K562 (cell line): ENCODE data around the gene TOM1. TPM values are rescaled to one million over a fixed set of nuclear protein-coding genes. Genes with fewer than 3 reads are reported as not detected.

Source experiments
- ATAC-seq: fragments of 200-7000 bp; cut with Tn5 transposase; 3 replicates; pipeline ENCODE4 v1.9.1; 2020; ENCODE audit warnings: moderate library complexity
- BruUV-seq: library from RNA; stranded (reverse); fragments of 400-500 nt; replicated peaks from 2 replicates; lab custom pipeline; 2021; lab: Mats Ljungman, UMichigan
- CTCF ChIA-PET: fragments of 300-600 bp; formaldehyde crosslinking; extraction: SDS; loops from one replicate; lab custom pipeline; 2021; ENCODE audit warnings: low intra/inter-chr PET ratio; lab: Yijun Ruan, JAX
- POLR2A ChIA-PET: fragments of 300-600, 350-650 bp; sonication (Branson Sonifier 250); formaldehyde crosslinking; extraction: SDS; loops from one replicate; lab custom pipeline; 2021; ENCODE audit warnings: antibody characterized with exemption, inconsistent platforms; lab: Yijun Ruan, JAX
- DNase-seq, 4 experiments: peaks; one replicate each; pipeline versions ENCODE4 v3.0.0 to v3.0.0-alpha.2; 2011 to 2018; ENCODE audit warnings: low spot score in 3 of 4, mixed read lengths in 3 of 4; ENCODE audit errors: extremely low read depth in 1 of 4
- FAIRE-seq: peaks from 2 replicates; lab custom pipeline; 2011; peaks lifted over from hg19 to GRCh38; lab: Jason Lieb, UNC
- H2AFZ ChIP-seq: 2 replicates; pipeline ENCODE4 v1.6.0; 2011; ENCODE audit warnings: low read depth, low read length, control low read depth, inconsistent platforms
- H3K27ac ChIP-seq: fragments of 200-600 bp; 3 replicates; pipeline ENCODE4 v1.8.0; 2011; ENCODE audit warnings: low read depth, mild to moderate bottlenecking, control low read depth, inconsistent platforms, low read length, moderate library complexity, mixed read lengths; ENCODE audit errors: extremely low read depth
- H3K27me3 ChIP-seq, 2 experiments: fragments of 300-600 bp in 1 of 2; 2 replicates in 1 of 2; 3 replicates in 1 of 2; pipeline versions ENCODE4 v1.6.0 to v1.8.0; 2011; ENCODE audit warnings: inconsistent platforms in 2 of 2, low read length in 2 of 2, mild to moderate bottlenecking in 1 of 2, mixed read lengths in 1 of 2, moderate library complexity in 1 of 2; ENCODE audit not compliant: control insufficient read depth in 2 of 2, insufficient read depth in 2 of 2
- H3K36me3 ChIP-seq: fragments of 300-600 bp; 3 replicates; pipeline ENCODE4 v1.8.0; 2011; ENCODE audit warnings: mild to moderate bottlenecking, low read length, inconsistent platforms; ENCODE audit not compliant: control insufficient read depth, insufficient read depth
- H3K4me1 ChIP-seq, 2 experiments: fragments of 200-600 bp in 1 of 2; replicated peaks in 1 of 2; 2 replicates in 1 of 2; 3 replicates in 1 of 2; pipeline versions ENCODE4 v1.5.1 to v1.8.0; 2011; ENCODE audit warnings: inconsistent platforms in 2 of 2, low read length in 2 of 2, mild to moderate bottlenecking in 1 of 2, mixed read lengths in 1 of 2, moderate library complexity in 1 of 2; ENCODE audit not compliant: control insufficient read depth in 2 of 2, insufficient read depth in 2 of 2
- H3K4me2 ChIP-seq: 2 replicates; pipeline ENCODE4 v1.6.1; 2011; ENCODE audit warnings: low read length, control low read depth, inconsistent platforms, mixed read lengths; ENCODE audit not compliant: insufficient read depth
- H3K4me3 ChIP-seq: fragments of 200-600 bp; sonication (generic), shearing (Covaris generic); 2 replicates; pipeline ENCODE4 v1.5.1; 2016; ENCODE audit warnings: control low read depth, inconsistent platforms
- H3K79me2 ChIP-seq: fragments of 200-600 bp; 3 replicates; pipeline ENCODE4 v1.8.0; 2011; ENCODE audit warnings: low read length, inconsistent platforms; ENCODE audit not compliant: control insufficient read depth, insufficient read depth
- H3K9ac ChIP-seq, 2 experiments: 2 replicates each; pipeline versions ENCODE4 v1.6.0 to v1.6.1; 2011; ENCODE audit warnings: low read depth in 2 of 2, low read length in 2 of 2, control low read depth in 1 of 2, inconsistent platforms in 1 of 2, mild to moderate bottlenecking in 1 of 2, mixed read lengths in 1 of 2; ENCODE audit not compliant: insufficient read depth in 1 of 2
- H3K9me1 ChIP-seq: one replicate; pipeline ENCODE4 v1.6.0; 2011; ENCODE audit warnings: inconsistent platforms, mild to moderate bottlenecking, low read length, moderate library complexity; ENCODE audit not compliant: control insufficient read depth, insufficient read depth
- H3K9me3 ChIP-seq: replicated peaks from 2 replicates; pipeline ENCODE4 v1.5.1; 2011; ENCODE audit warnings: low read depth, low read length, inconsistent platforms; ENCODE audit not compliant: control insufficient read depth, insufficient read depth
- H4K20me1 ChIP-seq: replicated peaks from 2 replicates; pipeline ENCODE4 v1.6.1; 2011; ENCODE audit warnings: low read length, inconsistent platforms, mixed read lengths; ENCODE audit not compliant: control insufficient read depth, insufficient read depth
- BMI1 ChIP-seq: fragments of 150-350 bp; IDR thresholded peaks from 2 replicates; pipeline ENCODE4 v1.6.1; 2014; ENCODE audit warnings: low read length
- CEBPG ChIP-seq, 3 experiments: fragments of 200-800 bp in 1 of 3; sonication (Bioruptor generic) in 1 of 3; sonication (generic) in 1 of 3; formaldehyde crosslinking in 1 of 3; IDR thresholded peaks in 2 of 3; conservative IDR thresholded peaks in 1 of 3; 2 replicates each; pipeline versions ENCODE4 v1.6.1 to v1.8.0; 2016 to 2022; ENCODE audit warnings: missing compliant biosample characterization in 2 of 3, missing genetic modification characterization in 2 of 3, mild to moderate bottlenecking in 1 of 3, missing genetic modification reagents in 1 of 3
- CXXC5 ChIP-seq: fragments of 250-450 bp; sonication (Bioruptor Pico); IDR thresholded peaks from 2 replicates; pipeline ENCODE4 v1.8.0; 2022; ENCODE audit warnings: inconsistent platforms, mild to moderate bottlenecking, moderate library complexity
- E4F1 ChIP-seq: fragments of 250-450 bp; sonication (Bioruptor Pico); IDR thresholded peaks from 2 replicates; pipeline ENCODE4 v1.5.0; 2021; ENCODE audit warnings: mild to moderate bottlenecking, borderline replicate concordance
- FOXA1 ChIP-seq: fragments of 450-650 bp; IDR thresholded peaks from 2 replicates; pipeline ENCODE4 v1.6.1; 2016; ENCODE audit warnings: mild to moderate bottlenecking, borderline replicate concordance
- FOXP1 ChIP-seq: sonication (generic); formaldehyde crosslinking; IDR thresholded peaks from 2 replicates; pipeline ENCODE4 v1.8.0; 2022; ENCODE audit warnings: mild to moderate bottlenecking, missing genetic modification reagents
- HMGN3 ChIP-seq: IDR thresholded peaks from 2 replicates; pipeline ENCODE4 v1.6.1; 2011; ENCODE audit warnings: borderline replicate concordance, low read depth, mild to moderate bottlenecking, mixed read lengths, low read length; ENCODE audit not compliant: insufficient read length; ENCODE audit errors: extremely low read depth
- LARP7 ChIP-seq: fragments of 450-650 bp; IDR thresholded peaks from 2 replicates; pipeline ENCODE4 v1.6.1; 2016
- NFE2 ChIP-seq: IDR thresholded peaks from 2 replicates; pipeline ENCODE4 v1.6.1; 2014; ENCODE audit warnings: antibody characterized with exemption, low read depth
- NONO ChIP-seq, 2 experiments: fragments of 200-400 bp in 1 of 2; fragments of 450-650 bp in 1 of 2; formaldehyde crosslinking in 1 of 2; IDR thresholded peaks; 2 replicates each; pipeline ENCODE4 v1.6.1; 2017; ENCODE audit warnings: low read depth in 2 of 2, mild to moderate bottlenecking in 2 of 2, moderate library complexity in 2 of 2, low read length in 1 of 2
- POLR2AphosphoS5 ChIP-seq: IDR thresholded peaks from 2 replicates; pipeline ENCODE4 v1.6.1; 2011; ENCODE audit warnings: mild to moderate bottlenecking, low read depth, low read length, moderate library complexity; ENCODE audit not compliant: control insufficient read depth, insufficient read depth
- RAD51 ChIP-seq: fragments of 450-650 bp; IDR thresholded peaks from 2 replicates; pipeline ENCODE4 v1.7.1; 2016; ENCODE audit warnings: low read depth, mild to moderate bottlenecking, borderline replicate concordance
- RBM15 ChIP-seq: fragments of 200-400 bp; formaldehyde crosslinking; IDR thresholded peaks from 2 replicates; pipeline ENCODE4 v1.6.1; 2018; ENCODE audit warnings: mild to moderate bottlenecking, low read length, moderate library complexity; ENCODE audit not compliant: insufficient read depth
- SNAPC5 ChIP-seq: fragments of 250-450 bp; sonication (Bioruptor Pico); IDR thresholded peaks from 2 replicates; pipeline ENCODE4 v1.8.0; 2021; ENCODE audit warnings: moderate library complexity, mild to moderate bottlenecking, inconsistent platforms
- SP2 ChIP-seq: IDR thresholded peaks from 2 replicates; pipeline ENCODE4 v1.6.1; 2011; ENCODE audit warnings: mild to moderate bottlenecking, low read depth, low read length, moderate library complexity; ENCODE audit not compliant: poor library complexity, severe bottlenecking; ENCODE audit errors: extremely low read depth
- TEAD4 ChIP-seq, 2 experiments: sonication (generic) in 1 of 2; formaldehyde crosslinking in 1 of 2; IDR thresholded peaks; 2 replicates each; pipeline versions ENCODE4 v1.6.1 to v1.8.0; 2012 to 2022; ENCODE audit warnings: borderline replicate concordance in 1 of 2, inconsistent platforms in 1 of 2, low read length in 1 of 2, mild to moderate bottlenecking in 1 of 2, missing genetic modification reagents in 1 of 2
- WGBS: fragments of 100-300 bp; shearing (Covaris generic); methylation state at CpG from one replicate; pipeline ENCODE4 v1.1.6; 2016; ENCODE audit warnings: low coverage, mixed read lengths; ENCODE audit not compliant: insufficient coverage; ENCODE audit errors: missing lambda C conversion rate; 5-methylcytosine and 5-hydroxymethylcytosine counted together
- in situ Hi-C: fragments of 300-500 bp; cut with MboI; formaldehyde crosslinking; loops from 4 replicates; pipeline ENCODE4 v1.15.0; 2018; ENCODE audit warnings: inconsistent platforms, mixed read lengths
- intact Hi-C: fragments of 100-400 bp; cut with micrococcal nuclease; formaldehyde crosslinking; loops from 2 replicates; pipeline ENCODE4 v1.14.2; 2022
- polyA plus RNA-seq, 8 experiments: library from polyadenylated mRNA; depleted of rRNA in 4 of 8; stranded (reverse) in 5 of 8; unstranded in 3 of 8; fragments of >200 nt; fragmentation: Nextera tagmentation in 2 of 8; fragmentation: Illumina TruSeq in 1 of 8; extraction: Ambion mirVana in 2 of 8; extraction: Trizol in 1 of 8; gene quantifications; 2 replicates each; pipeline versions ENCODE4 v1.2.1 to v1.2.3, GENCODE V29; 2011 to 2014; ENCODE audit warnings: inconsistent platforms in 1 of 8, missing spikeins in 1 of 8
- total RNA-seq, 7 experiments: library from RNA; depleted of rRNA in 6 of 7; stranded (reverse); fragments of >200 nt in 6 of 7; fragmentation: Illumina TruSeq in 2 of 7; extraction: Trizol in 2 of 7; gene quantifications; 2 replicates each; pipeline versions ENCODE4 v1.2.1 to v1.2.3, GENCODE V29; 2011 to 2021; ENCODE audit warnings: low replicate concordance in 1 of 7

Gene TOM1
- total and polyA plus RNA-seq, 9 of the 15 experiments (the other 6 are each of a cell fraction or from before 2014, with no cell fraction given) = 0.64 to 20.6 (median 12.0) TPM

DNA sequence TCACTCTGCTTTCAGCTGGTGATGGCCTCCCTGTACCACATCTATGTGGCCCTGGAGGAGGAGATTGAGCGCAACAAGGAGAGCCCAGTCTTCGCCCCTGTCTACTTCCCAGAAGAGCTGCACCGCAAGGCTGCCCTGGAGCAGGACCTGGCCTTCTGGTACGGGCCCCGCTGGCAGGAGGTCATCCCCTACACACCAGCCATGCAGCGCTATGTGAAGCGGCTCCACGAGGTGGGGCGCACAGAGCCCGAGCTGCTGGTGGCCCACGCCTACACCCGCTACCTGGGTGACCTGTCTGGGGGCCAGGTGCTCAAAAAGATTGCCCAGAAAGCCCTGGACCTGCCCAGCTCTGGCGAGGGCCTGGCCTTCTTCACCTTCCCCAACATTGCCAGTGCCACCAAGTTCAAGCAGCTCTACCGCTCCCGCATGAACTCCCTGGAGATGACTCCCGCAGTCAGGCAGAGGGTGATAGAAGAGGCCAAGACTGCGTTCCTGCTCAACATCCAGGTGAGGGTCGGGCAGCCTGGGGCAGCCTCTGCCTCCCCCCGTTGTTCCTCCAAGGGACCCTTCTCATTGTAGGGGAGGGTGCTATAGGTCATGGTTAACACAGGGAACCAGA, 87.1 kb downstream of the TOM1 start (continued):
- TF ChIP-seq E4F1 (CRISPR knock-in tag) = no peak

DNA sequence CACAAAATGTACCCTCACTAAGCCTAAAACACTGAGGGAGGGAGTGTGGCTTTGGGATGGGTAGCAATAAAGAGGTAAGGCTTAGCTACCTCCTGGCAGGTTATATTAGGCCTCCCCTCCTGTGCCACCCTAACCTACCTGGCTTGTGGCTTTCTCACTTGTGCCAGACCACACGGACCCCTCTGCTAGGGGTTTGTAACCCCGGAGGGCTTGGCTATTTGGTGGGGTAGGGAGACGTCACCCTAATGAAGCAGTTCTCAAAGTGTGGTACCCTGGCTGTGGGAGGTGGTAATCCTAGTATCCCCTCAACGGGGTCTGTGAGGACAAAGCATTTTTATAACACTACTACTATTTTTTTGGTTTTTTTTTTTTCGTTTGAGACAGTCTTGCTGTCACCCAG, 91.2 kb downstream of the TOM1 start:
- Histone ChIP-seq H3K9me1 (no peaks in the 10 kb centered on the region), H3K4me2 (no peak overlapping the region), H3K9ac (no peak overlapping the region), H3K4me3 (no peak overlapping the region), H3K79me2 (no peaks in the 10 kb centered on the region), H3K9me3 (no peaks in the 10 kb centered on the region), H3K36me3 (no peaks in the 10 kb centered on the region), H3K27ac (no peak overlapping the region), H4K20me1 (no peaks in the 10 kb centered on the region), H3K27me3 (no peaks in the 10 kb centered on the region), H2AFZ (no peak overlapping the region), H3K4me1 (peaks cover 7 to 9% of the 10 kb centered on the region in 2 experiments; a peak in 4 of 5 replicates)
- intact Hi-C loops (no loop called here), in situ Hi-C loops (no loop called here)
- POLR2A ChIA-PET = interaction anchor here (1.0 kb wide), 1 partner anchor 8 kb away, joined by 3 read pairs; no protein-coding TSS in a partner anchor
- CTCF ChIA-PET = no interaction called here
- ATAC-seq = no peak
- WGBS = 34% methylated on average over 5 of the region's 5 CpGs
- no peak for DNase-seq
- no peak for FAIRE-seq
- TF ChIP-seq FOXA1 (no peak), HMGN3 (no peak), SNAPC5 (no peak), CEBPG (CRISPR knock-in tag; IDR thresholded peaks at IDR 0.05) (no peak), CEBPG (tag; conservative IDR thresholded peaks at IDR 0.05 in 1 of 2, IDR thresholded peaks at IDR 0.05 in 1 of 2) (no peak), BMI1 (no peak), SP2 (no peak), TEAD4 (IDR thresholded peaks at IDR 0.05; ENCODE audit: low read length) (no peak), TEAD4 (CRISPR knock-in tag; IDR thresholded peaks at IDR 0.05; ENCODE audit: borderline replicate concordance) (no peak), FOXP1 (CRISPR knock-in tag) (no peak), RAD51 (no peak), RBM15 (no peak), LARP7 (no peak), CXXC5 (CRISPR knock-in tag) (no peak), NONO (IDR thresholded peaks at IDR 0.05; ENCODE audit: low read depth in 2 of 2, low read length in 1 of 2) (no peak), NFE2 (no peak), POLR2AphosphoS5 (no peak)
- BruUV-seq = no TSS peak
